ENCODE data around the gene PROSER2. TPM values are rescaled to one million over a fixed set of nuclear protein-coding genes. Genes with fewer than 3 reads are reported as not detected.

The PROSER2 gene
- polyA plus RNA-seq, 3 donors: 1.2 to 2.2 (median 2.0) TPM

- H3K27ac ChIP-seq (ENCODE audit: low read depth in 1 of 2, low read length in 2 of 2): no peak overlapping the region
- no peak overlapping the region for H3K4me2 ChIP-seq (replicated peaks; ENCODE audit: extremely low read depth, low read length, poor library complexity, severe bottlenecking)
- no peak overlapping the region for H3K4me3 ChIP-seq (replicated peaks in 1 of 3; ENCODE audit: low read depth in 2 of 3, low read length in 3 of 3)
- Mint-ChIP-seq H3K9me3 (peaks cover 0 to 3% (median 0%) of the 10 kb centered on the region in 7 donors), H3K4me1 (peaks cover 10% of the 10 kb centered on the region), H3K27me3 (ENCODE audit: low read depth in 3 of 3) (peaks cover 0 to 4% (median 2%) of the 10 kb centered on the region in 3 donors), H3K36me3 (no peaks in the 10 kb centered on the region), H3K27ac (no peak overlapping the region), H3K4me3 (no peak overlapping the region)
- no peaks in the 10 kb centered on the region for H3K9me3 ChIP-seq (replicated peaks in 1 of 2; ENCODE audit: control insufficient read depth in 1 of 2, insufficient read depth in 1 of 2, low read length in 2 of 2)
- intact Hi-C loops (cut with micrococcal nuclease): loop anchor here in 1 of 2 donors (5.0 kb wide), 1 partner anchor 183 kb away; no protein-coding TSS in a partner anchor
- no peaks in the 10 kb centered on the region for H3K27me3 ChIP-seq (ENCODE audit: control insufficient read depth in 2 of 2, insufficient read depth in 2 of 2, low read length in 2 of 2)
- no peaks in the 10 kb centered on the region for H3K36me3 ChIP-seq (replicated peaks in 1 of 2; ENCODE audit: control insufficient read depth in 1 of 2, insufficient read depth in 2 of 2, low read length in 2 of 2)
- no peaks in the 10 kb centered on the region for H4K20me1 ChIP-seq (ENCODE audit: insufficient read depth, low read length)
- no peak for TF ChIP-seq CTCF (IDR thresholded peaks at IDR 0.05)
- no peak overlapping the region for H3K9ac ChIP-seq (ENCODE audit: insufficient read depth, low read length, poor library complexity, severe bottlenecking)
- peaks cover 0 to 8% of the 10 kb centered on the region in 2 donors for H3K4me1 ChIP-seq (ENCODE audit: control insufficient read depth in 1 of 2, insufficient read depth in 2 of 2, low read length in 2 of 2)
- no peak for DNase-seq
- WGBS (ENCODE audit: insufficient coverage): 96% methylated on average over 6 of the region's 9 CpGs
- no peak overlapping the region for H2AFZ ChIP-seq (ENCODE audit: insufficient read depth, low read depth, low read length, poor library complexity, severe bottlenecking)
- no peaks in the 10 kb centered on the region for H3K79me2 ChIP-seq (ENCODE audit: insufficient read depth, low read length)
Observed at GRCh38 chr10:11799736-11800080, 23.4 kb upstream of the PROSER2 start.

- intact Hi-C loops (cut with micrococcal nuclease): no loop called here
- Histone ChIP-seq H4K20me1 (ENCODE audit: insufficient read depth, low read length) (no peaks in the 10 kb centered on the region), H3K27ac (ENCODE audit: low read depth in 1 of 2, low read length in 2 of 2) (no peak overlapping the region), H3K9ac (ENCODE audit: insufficient read depth, low read length, poor library complexity, severe bottlenecking) (no peak overlapping the region), H3K4me3 (replicated peaks in 1 of 3; ENCODE audit: low read depth in 2 of 3, low read length in 3 of 3) (no peak overlapping the region), H3K9me3 (replicated peaks in 1 of 2; ENCODE audit: control insufficient read depth in 1 of 2, insufficient read depth in 1 of 2, low read length in 2 of 2) (no peaks in the 10 kb centered on the region), H3K4me2 (replicated peaks; ENCODE audit: extremely low read depth, low read length, poor library complexity, severe bottlenecking) (no peak overlapping the region), H3K4me1 (ENCODE audit: control insufficient read depth in 1 of 2, insufficient read depth in 2 of 2, low read length in 2 of 2) (no peaks in the 10 kb centered on the region), H3K79me2 (ENCODE audit: insufficient read depth, low read length) (no peaks in the 10 kb centered on the region), H3K27me3 (ENCODE audit: control insufficient read depth in 2 of 2, insufficient read depth in 2 of 2, low read length in 2 of 2) (no peaks in the 10 kb centered on the region), H3K36me3 (replicated peaks in 1 of 2; ENCODE audit: control insufficient read depth in 1 of 2, insufficient read depth in 2 of 2, low read length in 2 of 2) (no peaks in the 10 kb centered on the region), H2AFZ (ENCODE audit: insufficient read depth, low read depth, low read length, poor library complexity, severe bottlenecking) (no peak overlapping the region)
- H3K4me3 Mint-ChIP-seq: no peak overlapping the region
- 93% methylated on average over 15 of the region's 16 CpGs for WGBS (ENCODE audit: insufficient coverage)
- H3K4me1 Mint-ChIP-seq: no peaks in the 10 kb centered on the region
- H3K9me3 Mint-ChIP-seq: peaks cover 0 to 2% (median 0%) of the 10 kb centered on the region in 7 donors
- peaks cover 0 to 4% (median 0%) of the 10 kb centered on the region in 3 donors for H3K27me3 Mint-ChIP-seq (ENCODE audit: low read depth in 3 of 3)
- no peaks in the 10 kb centered on the region for H3K36me3 Mint-ChIP-seq
- no peak for TF ChIP-seq CTCF (IDR thresholded peaks at IDR 0.05)
- DNase-seq: no peak
- H3K27ac Mint-ChIP-seq: no peak overlapping the region
Observed at GRCh38 chr10:11804336-11804735, 18.8 kb upstream of the PROSER2 start.

Data from CD14-positive monocyte (primary cell).